Activated CD4-positive, alpha-beta T cell treated with anti-CD3 and anti-CD28 coated beads for 48 hours (primary cell): Measurements from ENCODE around the gene TPD52L2.
A peak's percentile ranks its signal among the peaks of the same experiment; 100 is the strongest.

ENCODE experiments used
- DNase-seq: peaks from one replicate; pipeline ENCODE4 v3.0.0-alpha.2; 2020

The TPD52L2 gene

GRCh38 chr20:63881451-63882226 lies 16.6 kb downstream of the TPD52L2 start:
- DNase-seq: no peak

GRCh38 chr20:63882257-63883200 lies 17.5 kb downstream of the TPD52L2 start:
- DNase-seq: no peak

GRCh38 chr20:63883201-63883593 lies 18.1 kb downstream of the TPD52L2 start:
- DNase-seq: no peak

- no peak for DNase-seq
Observed at GRCh38 chr20:63884506-63885263, 19.6 kb downstream of the TPD52L2 start.

GRCh38 chr20:63885264-63886053 lies 20.4 kb downstream of the TPD52L2 start:
- DNase-seq: no peak

- DNase-seq: no peak
Observed at GRCh38 chr20:63886054-63886419, 21.0 kb downstream of the TPD52L2 start.

GRCh38 chr20:63886921-63887320 lies 21.9 kb downstream of the TPD52L2 start:
- no peak for DNase-seq

- no peak for DNase-seq
Observed at GRCh38 chr20:63889241-63890200, 24.5 kb downstream of the TPD52L2 start.

GRCh38 chr20:63890201-63890576 lies 25.1 kb downstream of the TPD52L2 start:
- no peak for DNase-seq

- DNase-seq: no peak
Observed at GRCh38 chr20:63890616-63891015, 25.5 kb downstream of the TPD52L2 start.

- DNase-seq: no peak
Observed at GRCh38 chr20:63891061-63892002, 26.3 kb downstream of the TPD52L2 start.

GRCh38 chr20:63892402-63892801 lies 27.3 kb downstream of the TPD52L2 start:
- DNase-seq: no peak

GRCh38 chr20:63893999-63894357 lies 28.9 kb downstream of the TPD52L2 start:
- DNase-seq: no peak

GRCh38 chr20:63894358-63895201 lies 29.5 kb downstream of the TPD52L2 start, which contains the start of gene DNAJC5:
DNAJC5 (plus strand) TSS chr20:63895126; CDS start chr20:63928346, 33,220 bp downstream.
- peak; percentile 97 for DNase-seq

GRCh38 chr20:63895202-63895951 lies 30.3 kb downstream of the TPD52L2 start:
- DNase-seq: no peak

GRCh38 chr20:63895952-63896263 lies 30.8 kb downstream of the TPD52L2 start:
- DNase-seq: no peak

- peak; percentile 43 for DNase-seq
Observed at GRCh38 chr20:63896264-63897105, 31.4 kb downstream of the TPD52L2 start.
